MM.1S (cell line): ENCODE data around the gene FAM240A.

ENCODE experiments used
- DNase-seq: peaks from one replicate; pipeline ENCODE4 v3.0.0-alpha.2; 2015
- H2AFZ ChIP-seq: fragments of 300-600 bp; sonication (generic); 2 replicates; pipeline ENCODE4 v1.6.0; 2016; ENCODE audit warnings: antibody characterized with exemption, low read length
- H3F3A ChIP-seq: fragments of 300-600 bp; sonication (generic); 2 replicates; pipeline ENCODE4 v1.6.1; 2016; ENCODE audit warnings: mild to moderate bottlenecking, antibody characterized with exemption, low read length, moderate library complexity, mixed read lengths; ENCODE audit not compliant: insufficient read depth
- H3K27ac ChIP-seq: fragments of 300-600 bp; sonication (generic); 2 replicates; pipeline ENCODE4 v1.5.1; 2016; ENCODE audit warnings: mild to moderate bottlenecking, low read length
- H3K27me3 ChIP-seq: fragments of 300-600 bp; sonication (generic); replicated peaks from 2 replicates; pipeline ENCODE4 v1.6.0; 2016; ENCODE audit warnings: low read length; ENCODE audit not compliant: insufficient read depth
- H3K36me3 ChIP-seq: fragments of 300-600 bp; sonication (generic); replicated peaks from 2 replicates; pipeline ENCODE4 v1.6.1; 2016; ENCODE audit warnings: mild to moderate bottlenecking, low read length, mixed read lengths; ENCODE audit not compliant: insufficient read depth
- H3K4me1 ChIP-seq: fragments of 300-600 bp; sonication (generic); 2 replicates; pipeline ENCODE4 v1.6.1; 2016; ENCODE audit warnings: low read length, mixed read lengths
- H3K4me2 ChIP-seq: fragments of 300-600 bp; sonication (generic); 2 replicates; pipeline ENCODE4 v1.6.0; 2016; ENCODE audit warnings: low read depth, low read length
- H3K4me3 ChIP-seq: fragments of 300-600 bp; sonication (generic); 2 replicates; pipeline ENCODE4 v1.5.1; 2016; ENCODE audit warnings: low read length, mixed read lengths
- H3K79me2 ChIP-seq: fragments of 300-600 bp; sonication (generic); 2 replicates; pipeline ENCODE4 v1.6.1; 2016; ENCODE audit warnings: mixed run types, low read length, mixed read lengths
- H3K9ac ChIP-seq: fragments of 300-600 bp; sonication (generic); 2 replicates; pipeline ENCODE4 v1.6.1; 2016; ENCODE audit warnings: low read length, mixed read lengths
- H3K9me2 ChIP-seq: fragments of 300-600 bp; sonication (generic); replicated peaks from 2 replicates; pipeline ENCODE4 v1.6.1; 2016; ENCODE audit warnings: mild to moderate bottlenecking, low read length, mixed read lengths; ENCODE audit not compliant: insufficient read depth
- H3K9me3 ChIP-seq: fragments of 300-600 bp; sonication (generic); replicated peaks from 2 replicates; pipeline ENCODE4 v1.6.1; 2016; ENCODE audit warnings: mild to moderate bottlenecking, low read length, mixed read lengths; ENCODE audit not compliant: insufficient read depth
- H4K20me1 ChIP-seq: fragments of 300-600 bp; sonication (generic); 2 replicates; pipeline ENCODE4 v1.6.1; 2016; ENCODE audit warnings: mild to moderate bottlenecking, low read length, moderate library complexity, mixed read lengths; ENCODE audit not compliant: insufficient read depth
- EZH2 ChIP-seq: fragments of 300-600 bp; sonication (generic); optimal IDR thresholded peaks from 2 replicates; pipeline ENCODE3; 2017; ENCODE audit warnings: low read depth, mild to moderate bottlenecking, antibody characterized with exemption, low read length, mixed read lengths
- EZH2phosphoT487 ChIP-seq: fragments of 300-600 bp; sonication (generic); IDR thresholded peaks from 2 replicates; pipeline ENCODE4 v1.6.1; 2018; ENCODE audit warnings: antibody characterized with exemption, low read length
- TF ChIP-seq, protein P1 (sequence below): fragments of 300-600 bp; sonication (generic); IDR thresholded peaks from 2 replicates; pipeline ENCODE4 v1.5.1; 2016; ENCODE audit warnings: antibody characterized with exemption, low read length, mixed read lengths

FAM240A gene

GRCh38 chr3:46612324-46612723 lies at the start of gene FAM240A:
Gene FAM240A (plus strand): TSS chr3:46612525. CDS start chr3:46612684, 159 bp downstream.
- no peak for DNase-seq
- H3K4me3 ChIP-seq, result no peak within 1 kb of the TSS
- H3K79me2 ChIP-seq, result no peaks in the 10 kb centered on the region
- H3K36me3 ChIP-seq, result no peaks in the 10 kb centered on the region
- no peaks in the 10 kb centered on the region for H3K9me2 ChIP-seq
- H3K27me3 ChIP-seq, result no peaks in the 10 kb centered on the region
- no peak within 1 kb of the TSS for H2AFZ ChIP-seq
- H3K9me3 ChIP-seq, result no peaks in the 10 kb centered on the region
- H3F3A ChIP-seq, result no peaks in the 10 kb centered on the region
- H3K4me2 ChIP-seq, result no peak within 1 kb of the TSS
- H3K9ac ChIP-seq, result no peak within 1 kb of the TSS
- no peaks in the 10 kb centered on the region for H3K4me1 ChIP-seq
- TF ChIP-seq EZH2phosphoT487 (no peak), EZH2 (no peak)
- TF ChIP-seq, protein P1, sequence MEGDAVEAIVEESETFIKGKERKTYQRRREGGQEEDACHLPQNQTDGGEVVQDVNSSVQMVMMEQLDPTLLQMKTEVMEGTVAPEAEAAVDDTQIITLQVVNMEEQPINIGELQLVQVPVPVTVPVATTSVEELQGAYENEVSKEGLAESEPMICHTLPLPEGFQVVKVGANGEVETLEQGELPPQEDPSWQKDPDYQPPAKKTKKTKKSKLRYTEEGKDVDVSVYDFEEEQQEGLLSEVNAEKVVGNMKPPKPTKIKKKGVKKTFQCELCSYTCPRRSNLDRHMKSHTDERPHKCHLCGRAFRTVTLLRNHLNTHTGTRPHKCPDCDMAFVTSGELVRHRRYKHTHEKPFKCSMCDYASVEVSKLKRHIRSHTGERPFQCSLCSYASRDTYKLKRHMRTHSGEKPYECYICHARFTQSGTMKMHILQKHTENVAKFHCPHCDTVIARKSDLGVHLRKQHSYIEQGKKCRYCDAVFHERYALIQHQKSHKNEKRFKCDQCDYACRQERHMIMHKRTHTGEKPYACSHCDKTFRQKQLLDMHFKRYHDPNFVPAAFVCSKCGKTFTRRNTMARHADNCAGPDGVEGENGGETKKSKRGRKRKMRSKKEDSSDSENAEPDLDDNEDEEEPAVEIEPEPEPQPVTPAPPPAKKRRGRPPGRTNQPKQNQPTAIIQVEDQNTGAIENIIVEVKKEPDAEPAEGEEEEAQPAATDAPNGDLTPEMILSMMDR, result no peak
- H3K27ac ChIP-seq, result no peak within 1 kb of the TSS
- H4K20me1 ChIP-seq, result no peaks in the 10 kb centered on the region

GRCh38 chr3:46564190-46565021 lies 47.9 kb upstream of the FAM240A start:
- no peak for DNase-seq
- Histone ChIP-seq H3K4me3 (no peak overlapping the region), H3K9me2 (no peaks in the 10 kb centered on the region), H3F3A (no peaks in the 10 kb centered on the region), H3K27me3 (no peaks in the 10 kb centered on the region), H3K9ac (no peak overlapping the region), H3K4me2 (no peak overlapping the region), H3K36me3 (no peaks in the 10 kb centered on the region), H2AFZ (no peak overlapping the region), H3K27ac (no peak overlapping the region), H3K4me1 (0 out of 2 replicates have a peak, but pooled peaks cover 3% of the 10 kb centered on the region), H4K20me1 (no peaks in the 10 kb centered on the region), H3K79me2 (no peaks in the 10 kb centered on the region), H3K9me3 (no peaks in the 10 kb centered on the region)
- TF ChIP-seq, protein P1, result no peak
- TF ChIP-seq EZH2 (no peak), EZH2phosphoT487 (no peak)

GRCh38 chr3:46565077-46565476 lies 47.2 kb upstream of the FAM240A start:
- Histone ChIP-seq H3K36me3 (no peaks in the 10 kb centered on the region), H3K4me2 (no peak overlapping the region), H3K9me3 (no peaks in the 10 kb centered on the region), H3K27ac (no peak overlapping the region), H3K9ac (no peak overlapping the region), H3K27me3 (no peaks in the 10 kb centered on the region), H3K4me3 (no peak overlapping the region), H3F3A (no peaks in the 10 kb centered on the region), H2AFZ (no peak overlapping the region), H3K4me1 (0 out of 2 replicates have a peak, but pooled peaks cover 3% of the 10 kb centered on the region), H4K20me1 (no peaks in the 10 kb centered on the region), H3K79me2 (no peaks in the 10 kb centered on the region), H3K9me2 (no peaks in the 10 kb centered on the region)
- no peak for DNase-seq
- TF ChIP-seq EZH2phosphoT487, result no peak
- TF ChIP-seq, protein P1, result no peak
